WI38 (cell line): ENCODE data around the gene DDX5.
"Not testable (repeated sequence)": the region's sequence is repeated elsewhere in the genome, so short reads cannot be mapped to it uniquely, and the experiment has no call there.

Experiments used
- H3K4me3 ChIP-seq: 2 replicates; pipeline ENCODE4 v1.5.1; 2011; ENCODE audit warnings: low read depth, mild to moderate bottlenecking, control low read depth, low read length
- TF ChIP-seq, protein P1 (sequence below): IDR thresholded peaks from 2 replicates; pipeline ENCODE4 v1.5.1; 2012; ENCODE audit warnings: low read depth, mild to moderate bottlenecking, control low read depth, low read length

DDX5 gene

DNA sequence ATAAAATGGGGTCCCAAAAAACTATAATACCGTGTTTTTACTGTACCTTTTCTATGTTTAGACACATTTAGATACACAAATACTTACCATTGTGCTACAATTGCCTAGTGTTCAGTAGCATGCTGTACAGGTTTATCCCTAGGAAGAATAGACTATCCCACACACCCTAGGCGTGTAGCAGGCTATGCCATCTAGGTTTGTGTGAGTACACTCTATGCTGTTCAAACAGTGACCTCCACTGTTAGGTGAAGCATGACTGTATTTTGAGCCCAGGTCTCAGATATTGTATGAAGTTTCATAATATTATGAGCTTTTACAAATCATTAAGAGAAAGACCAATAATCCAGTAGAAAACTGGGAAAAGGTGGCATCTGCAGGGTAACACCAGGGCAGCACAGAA, 33.5 kb downstream of the DDX5 start:
- no peak overlapping the region for H3K4me3 ChIP-seq
- TF ChIP-seq, protein P1, sequence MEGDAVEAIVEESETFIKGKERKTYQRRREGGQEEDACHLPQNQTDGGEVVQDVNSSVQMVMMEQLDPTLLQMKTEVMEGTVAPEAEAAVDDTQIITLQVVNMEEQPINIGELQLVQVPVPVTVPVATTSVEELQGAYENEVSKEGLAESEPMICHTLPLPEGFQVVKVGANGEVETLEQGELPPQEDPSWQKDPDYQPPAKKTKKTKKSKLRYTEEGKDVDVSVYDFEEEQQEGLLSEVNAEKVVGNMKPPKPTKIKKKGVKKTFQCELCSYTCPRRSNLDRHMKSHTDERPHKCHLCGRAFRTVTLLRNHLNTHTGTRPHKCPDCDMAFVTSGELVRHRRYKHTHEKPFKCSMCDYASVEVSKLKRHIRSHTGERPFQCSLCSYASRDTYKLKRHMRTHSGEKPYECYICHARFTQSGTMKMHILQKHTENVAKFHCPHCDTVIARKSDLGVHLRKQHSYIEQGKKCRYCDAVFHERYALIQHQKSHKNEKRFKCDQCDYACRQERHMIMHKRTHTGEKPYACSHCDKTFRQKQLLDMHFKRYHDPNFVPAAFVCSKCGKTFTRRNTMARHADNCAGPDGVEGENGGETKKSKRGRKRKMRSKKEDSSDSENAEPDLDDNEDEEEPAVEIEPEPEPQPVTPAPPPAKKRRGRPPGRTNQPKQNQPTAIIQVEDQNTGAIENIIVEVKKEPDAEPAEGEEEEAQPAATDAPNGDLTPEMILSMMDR, result no peak

DNA sequence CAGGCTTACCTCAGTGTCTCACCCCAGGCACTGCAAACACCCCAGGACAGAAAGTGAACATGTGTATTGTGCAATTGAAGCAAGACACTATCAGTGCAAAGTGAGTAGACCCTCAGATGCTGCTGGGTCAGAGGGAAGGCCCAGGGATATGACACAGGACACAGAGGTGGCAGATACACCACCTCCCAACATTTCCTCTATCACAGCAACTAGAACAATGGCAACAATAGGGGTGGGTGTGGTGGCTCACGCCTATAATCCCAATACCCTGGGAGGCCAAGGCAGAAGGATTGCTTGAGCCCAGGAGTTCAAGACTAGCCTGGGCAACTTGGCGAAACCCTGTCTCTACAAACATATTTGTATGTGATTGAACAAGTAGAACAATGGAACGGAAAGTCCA, 34.6 kb downstream of the DDX5 start:
- no peak overlapping the region for H3K4me3 ChIP-seq

DNA sequence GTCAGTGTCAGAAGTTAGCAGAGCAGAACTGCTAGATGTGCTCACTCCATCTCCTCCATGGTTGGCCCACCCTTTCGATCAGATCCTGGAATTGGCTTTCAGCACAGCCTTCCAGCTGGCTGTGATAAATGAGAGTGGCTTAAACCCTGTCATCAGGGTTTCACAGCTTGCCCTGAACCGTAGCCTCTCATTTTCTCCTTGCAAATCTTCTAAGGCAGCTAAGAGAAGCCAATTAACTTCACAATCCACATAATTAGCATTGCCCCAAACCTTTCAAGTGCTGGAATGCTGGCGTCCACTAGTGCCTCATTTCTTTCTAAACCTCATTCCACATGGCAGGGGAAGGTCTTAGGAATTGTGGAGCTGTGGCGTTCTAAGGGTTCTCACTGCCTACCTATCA, 35.5 kb downstream of the DDX5 start:
- TF ChIP-seq, protein P1, result no peak

More for the DNA sequence above, 34.6 kb downstream of the DDX5 start:
- TF ChIP-seq, protein P1, result no peak

DNA sequence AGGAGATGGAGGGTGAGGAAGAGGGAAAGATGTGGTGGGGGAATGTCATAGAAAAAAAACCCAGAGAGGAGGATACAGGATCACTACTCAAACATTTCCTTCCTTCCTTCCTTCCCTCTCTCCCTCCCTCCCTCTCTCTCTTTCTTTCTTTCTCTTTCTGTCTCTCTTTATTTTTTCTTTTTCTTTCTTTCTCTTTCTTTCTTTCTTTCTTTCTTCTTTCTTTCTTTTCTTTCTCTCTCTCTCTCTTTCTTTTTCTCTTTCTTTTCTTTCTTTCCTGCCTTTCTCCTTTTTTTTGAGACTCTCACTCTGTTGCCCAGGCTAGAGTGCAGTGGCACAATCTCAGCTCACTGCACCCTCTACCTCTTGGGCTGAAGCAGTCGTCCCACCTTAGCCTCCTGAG, 39.3 kb downstream of the DDX5 start:
- not testable (repeated sequence) for H3K4me3 ChIP-seq

More for the DNA sequence above, 35.5 kb downstream of the DDX5 start:
- H3K4me3 ChIP-seq, result no peak overlapping the region

DNA sequence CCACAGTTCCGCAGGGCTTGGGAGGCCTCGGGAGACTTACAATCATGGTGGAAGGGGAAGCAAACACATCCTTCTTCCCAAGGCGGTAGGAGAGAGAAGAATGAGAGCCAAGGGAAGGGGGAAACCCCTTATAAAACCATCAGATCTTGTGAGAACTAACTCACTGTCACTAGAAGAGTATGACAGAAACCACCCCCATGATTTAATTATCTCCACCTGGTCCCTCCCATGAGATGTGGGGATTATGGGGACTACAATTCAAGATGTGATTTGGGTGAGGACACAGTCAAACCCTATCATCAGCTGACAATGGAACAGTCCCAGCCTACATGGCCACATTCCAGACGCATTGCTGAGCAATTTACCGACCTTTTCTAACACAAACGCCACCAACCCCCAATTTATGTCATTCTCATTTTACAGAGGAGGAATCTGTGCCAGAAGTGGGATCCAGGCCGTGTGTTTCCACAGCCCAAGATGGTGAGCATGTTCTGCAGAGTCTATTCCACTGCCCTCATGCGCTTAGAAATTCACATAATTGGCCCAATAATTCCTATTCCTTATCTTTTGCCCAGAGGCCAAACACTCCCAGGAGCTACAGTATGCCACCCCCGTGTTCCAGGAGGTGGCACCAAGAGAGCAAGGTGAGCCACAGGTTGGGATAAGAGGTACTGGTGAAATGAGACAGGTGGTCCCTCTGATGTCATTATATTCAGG, 39.9 kb downstream of the DDX5 start:
- no peak overlapping the region for H3K4me3 ChIP-seq
- TF ChIP-seq, protein P1, result no peak

DNA sequence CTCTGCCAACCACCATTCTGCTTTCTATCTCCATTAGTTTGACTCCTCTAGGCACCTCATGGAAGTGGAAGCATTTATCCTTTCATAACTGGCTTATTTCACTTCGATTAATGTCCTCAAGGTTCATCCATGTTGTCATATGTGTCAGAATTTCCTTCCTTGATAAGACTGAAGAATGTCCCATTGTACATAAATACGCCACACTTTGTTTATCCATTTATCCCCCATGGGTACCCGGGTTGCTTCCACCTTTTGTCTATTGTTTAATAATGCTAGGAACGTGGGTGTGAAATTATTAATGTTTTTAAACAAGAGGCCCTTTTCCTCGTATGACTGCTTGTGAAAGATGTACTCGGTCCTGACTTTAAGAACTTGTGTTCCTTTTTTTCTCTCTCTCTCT, 44.3 kb downstream of the DDX5 start:
- H3K4me3 ChIP-seq, result no peak overlapping the region
- TF ChIP-seq, protein P1, result no peak

DNA sequence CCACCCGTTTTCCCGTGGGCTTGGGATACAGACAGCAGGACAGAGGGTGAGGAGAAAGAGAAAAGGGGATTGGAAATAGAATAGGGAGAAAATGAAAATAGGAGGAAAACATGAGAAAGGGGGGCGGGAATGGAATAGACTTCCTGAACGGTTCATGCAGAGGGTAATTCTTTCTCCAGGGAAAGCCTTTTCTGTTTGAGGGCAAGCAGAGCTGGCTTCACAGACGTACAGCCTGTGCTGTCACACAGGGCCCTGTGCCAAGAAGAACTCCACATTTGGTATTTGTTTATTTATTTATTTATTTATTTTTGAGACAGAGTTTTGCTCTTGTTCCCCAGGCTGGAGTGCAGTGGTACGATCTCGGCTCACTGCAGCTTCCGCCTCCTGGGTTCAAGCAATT, 45.1 kb downstream of the DDX5 start:
- no peak overlapping the region for H3K4me3 ChIP-seq
- TF ChIP-seq, protein P1, result no peak

DNA sequence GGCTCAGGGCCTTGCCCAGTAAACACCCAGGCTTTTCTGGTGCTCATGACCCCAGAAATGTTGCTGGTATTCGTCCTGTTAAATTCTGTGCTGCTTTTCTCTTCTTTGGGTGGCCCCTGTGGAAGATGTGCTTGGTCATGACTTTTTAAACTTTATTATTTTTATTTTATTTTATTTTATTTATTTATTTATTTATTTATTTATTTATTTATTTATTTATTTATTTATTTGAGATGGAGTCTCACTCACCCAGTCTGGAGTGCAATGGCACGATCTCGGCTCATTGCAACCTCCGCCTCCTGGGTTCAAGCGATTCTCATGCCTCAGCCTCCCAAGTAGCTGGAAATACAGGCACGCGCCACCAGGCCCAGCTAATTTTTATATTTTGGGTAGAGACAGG, 46.3 kb downstream of the DDX5 start:
- not testable (repeated sequence) for H3K4me3 ChIP-seq
